Ishikawa (cell line): Measurements from ENCODE around the gene CACNA1C.

Experiments used
- CEBPB ChIP-seq: IDR thresholded peaks from 2 replicates; pipeline ENCODE4 v1.6.1; 2012
- CREB1 ChIP-seq: IDR thresholded peaks from 2 replicates; pipeline ENCODE4 v1.6.1; 2012; ENCODE audit warnings: low read depth
- EGR1 ChIP-seq: IDR thresholded peaks from 2 replicates; pipeline ENCODE4 v1.6.1; 2012
- EP300 ChIP-seq: IDR thresholded peaks from 2 replicates; pipeline ENCODE4 v1.6.1; 2012; ENCODE audit warnings: borderline replicate concordance
- FOXM1 ChIP-seq: IDR thresholded peaks from 2 replicates; pipeline ENCODE4 v1.6.1; 2012; ENCODE audit warnings: low read depth, borderline replicate concordance
- NFIC ChIP-seq: IDR thresholded peaks from 2 replicates; pipeline ENCODE4 v1.6.1; 2012
- RAD21 ChIP-seq: IDR thresholded peaks from 2 replicates; pipeline ENCODE4 v1.6.1; 2012; ENCODE audit warnings: low read depth
- TAF1 ChIP-seq: IDR thresholded peaks from 2 replicates; pipeline ENCODE4 v1.6.1; 2012; ENCODE audit warnings: low read depth, mild to moderate bottlenecking
- TCF12 ChIP-seq: IDR thresholded peaks from 2 replicates; pipeline ENCODE4 v1.6.1; 2012; ENCODE audit warnings: low read depth
- TEAD4 ChIP-seq: IDR thresholded peaks from 2 replicates; pipeline ENCODE4 v1.6.1; 2012
- YY1 ChIP-seq: IDR thresholded peaks from 2 replicates; pipeline ENCODE4 v1.6.1; 2012; ENCODE audit warnings: low read depth
- ZBTB7A ChIP-seq: IDR thresholded peaks from 2 replicates; pipeline ENCODE4 v1.6.1; 2012; ENCODE audit warnings: low read depth
- TF ChIP-seq, protein P1 (sequence below): IDR thresholded peaks from 2 replicates; pipeline ENCODE4 v1.6.1; 2012
- TF ChIP-seq, protein P2 (sequence below): IDR thresholded peaks from 2 replicates; pipeline ENCODE4 v1.6.1; 2012
- TF ChIP-seq, protein P3 (sequence below): IDR thresholded peaks from 2 replicates; pipeline ENCODE4 v1.6.1; 2012; ENCODE audit warnings: low read depth, mild to moderate bottlenecking

CACNA1C gene

DNA sequence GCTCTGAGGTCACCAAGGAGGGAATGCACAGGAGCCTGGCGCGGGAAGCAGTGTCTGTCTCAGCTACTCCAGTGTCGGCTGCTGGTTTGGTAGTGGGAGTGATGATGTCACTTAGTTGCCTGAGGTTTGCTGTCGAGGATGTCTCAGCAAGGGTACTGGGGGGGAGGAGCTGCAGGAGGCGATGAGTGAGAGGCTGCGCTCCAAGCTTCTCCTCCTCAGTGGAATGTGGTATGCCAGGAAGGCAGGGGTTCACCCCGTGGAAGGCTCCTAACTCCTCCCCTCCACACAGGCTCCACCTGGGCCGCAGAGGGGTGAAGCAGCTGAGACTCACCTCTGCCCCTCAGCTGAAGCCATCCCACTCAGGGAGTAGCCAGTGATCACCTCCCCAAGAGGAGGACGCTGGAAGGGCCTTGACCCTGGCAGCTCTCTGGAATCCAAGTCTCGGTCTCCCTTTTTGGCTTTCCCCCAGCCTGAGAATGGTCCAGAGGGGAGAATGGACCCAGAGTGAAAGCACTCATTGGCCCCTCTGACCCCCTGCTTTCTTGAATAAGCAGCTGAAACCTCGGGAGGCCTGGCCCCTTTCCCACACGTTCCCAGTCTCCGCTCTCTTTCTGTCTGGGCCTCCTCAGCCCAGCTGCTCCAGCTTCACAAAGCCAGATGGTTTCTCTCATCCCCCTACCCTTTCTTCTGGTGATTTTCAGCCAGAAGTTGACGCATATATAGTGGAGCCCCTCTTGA, 563.0 kb downstream of the CACNA1C start:
- TF ChIP-seq EGR1: no peak
- TF ChIP-seq TAF1: no peak

DNA sequence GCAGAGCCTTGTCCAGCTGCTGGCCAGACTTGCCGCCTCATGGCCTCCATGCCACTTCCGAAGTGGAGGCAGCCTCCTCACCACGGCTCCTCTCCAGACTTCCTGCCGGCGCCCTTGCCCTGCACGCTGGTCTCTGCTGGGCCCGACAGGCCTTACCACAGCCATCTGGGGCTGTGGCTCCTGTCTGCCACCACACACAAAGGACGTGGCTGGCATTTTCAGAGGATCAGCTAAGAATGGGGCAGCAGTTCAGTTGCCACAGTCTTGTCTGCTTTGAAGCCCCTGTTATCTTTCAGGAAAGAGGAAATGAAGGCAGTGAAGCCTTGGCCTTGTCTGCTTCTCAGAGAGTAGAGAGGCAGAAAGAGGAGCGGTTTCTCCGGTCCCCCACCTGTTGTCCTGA, 564.0 kb downstream of the CACNA1C start:
- TF ChIP-seq TEAD4 (no peak), FOXM1 (no peak), RAD21 (no peak), TCF12 (no peak), ZBTB7A (no peak), YY1 (no peak), EGR1 (no peak), NFIC (no peak), CEBPB (no peak), TAF1 (no peak), EP300 (no peak), CREB1 (no peak)
- TF ChIP-seq, protein P1, sequence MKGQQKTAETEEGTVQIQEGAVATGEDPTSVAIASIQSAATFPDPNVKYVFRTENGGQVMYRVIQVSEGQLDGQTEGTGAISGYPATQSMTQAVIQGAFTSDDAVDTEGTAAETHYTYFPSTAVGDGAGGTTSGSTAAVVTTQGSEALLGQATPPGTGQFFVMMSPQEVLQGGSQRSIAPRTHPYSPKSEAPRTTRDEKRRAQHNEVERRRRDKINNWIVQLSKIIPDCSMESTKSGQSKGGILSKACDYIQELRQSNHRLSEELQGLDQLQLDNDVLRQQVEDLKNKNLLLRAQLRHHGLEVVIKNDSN: no peak
- TF ChIP-seq, protein P2, sequence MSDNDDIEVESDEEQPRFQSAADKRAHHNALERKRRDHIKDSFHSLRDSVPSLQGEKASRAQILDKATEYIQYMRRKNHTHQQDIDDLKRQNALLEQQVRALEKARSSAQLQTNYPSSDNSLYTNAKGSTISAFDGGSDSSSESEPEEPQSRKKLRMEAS: no peak
- TF ChIP-seq, protein P3, sequence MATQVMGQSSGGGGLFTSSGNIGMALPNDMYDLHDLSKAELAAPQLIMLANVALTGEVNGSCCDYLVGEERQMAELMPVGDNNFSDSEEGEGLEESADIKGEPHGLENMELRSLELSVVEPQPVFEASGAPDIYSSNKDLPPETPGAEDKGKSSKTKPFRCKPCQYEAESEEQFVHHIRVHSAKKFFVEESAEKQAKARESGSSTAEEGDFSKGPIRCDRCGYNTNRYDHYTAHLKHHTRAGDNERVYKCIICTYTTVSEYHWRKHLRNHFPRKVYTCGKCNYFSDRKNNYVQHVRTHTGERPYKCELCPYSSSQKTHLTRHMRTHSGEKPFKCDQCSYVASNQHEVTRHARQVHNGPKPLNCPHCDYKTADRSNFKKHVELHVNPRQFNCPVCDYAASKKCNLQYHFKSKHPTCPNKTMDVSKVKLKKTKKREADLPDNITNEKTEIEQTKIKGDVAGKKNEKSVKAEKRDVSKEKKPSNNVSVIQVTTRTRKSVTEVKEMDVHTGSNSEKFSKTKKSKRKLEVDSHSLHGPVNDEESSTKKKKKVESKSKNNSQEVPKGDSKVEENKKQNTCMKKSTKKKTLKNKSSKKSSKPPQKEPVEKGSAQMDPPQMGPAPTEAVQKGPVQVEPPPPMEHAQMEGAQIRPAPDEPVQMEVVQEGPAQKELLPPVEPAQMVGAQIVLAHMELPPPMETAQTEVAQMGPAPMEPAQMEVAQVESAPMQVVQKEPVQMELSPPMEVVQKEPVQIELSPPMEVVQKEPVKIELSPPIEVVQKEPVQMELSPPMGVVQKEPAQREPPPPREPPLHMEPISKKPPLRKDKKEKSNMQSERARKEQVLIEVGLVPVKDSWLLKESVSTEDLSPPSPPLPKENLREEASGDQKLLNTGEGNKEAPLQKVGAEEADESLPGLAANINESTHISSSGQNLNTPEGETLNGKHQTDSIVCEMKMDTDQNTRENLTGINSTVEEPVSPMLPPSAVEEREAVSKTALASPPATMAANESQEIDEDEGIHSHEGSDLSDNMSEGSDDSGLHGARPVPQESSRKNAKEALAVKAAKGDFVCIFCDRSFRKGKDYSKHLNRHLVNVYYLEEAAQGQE: no peak

DNA sequence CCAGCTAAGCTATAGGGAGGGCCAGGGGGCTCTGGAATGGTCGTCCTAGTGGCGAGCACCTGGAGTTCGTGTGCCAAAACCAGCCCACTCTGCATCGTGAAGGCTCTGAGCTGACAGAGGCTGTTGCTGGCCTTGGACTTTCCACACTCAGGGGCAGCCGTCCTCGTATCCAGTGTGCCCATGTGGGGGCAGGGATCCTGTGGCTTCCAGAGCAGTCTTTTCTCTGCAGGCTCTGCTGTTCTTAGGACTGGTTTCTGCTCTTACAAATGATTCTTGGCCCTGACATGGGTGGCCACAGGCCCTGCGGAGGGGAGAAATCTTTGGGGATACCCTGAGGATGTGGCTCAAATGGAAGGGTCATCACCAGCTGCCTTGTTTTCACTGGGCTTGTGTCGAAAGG, 564.6 kb downstream of the CACNA1C start:
- no peak for TF ChIP-seq NFIC
- TF ChIP-seq, protein P1: no peak
- TF ChIP-seq CREB1: no peak
- TF ChIP-seq FOXM1: no peak
- no peak for TF ChIP-seq TAF1

DNA sequence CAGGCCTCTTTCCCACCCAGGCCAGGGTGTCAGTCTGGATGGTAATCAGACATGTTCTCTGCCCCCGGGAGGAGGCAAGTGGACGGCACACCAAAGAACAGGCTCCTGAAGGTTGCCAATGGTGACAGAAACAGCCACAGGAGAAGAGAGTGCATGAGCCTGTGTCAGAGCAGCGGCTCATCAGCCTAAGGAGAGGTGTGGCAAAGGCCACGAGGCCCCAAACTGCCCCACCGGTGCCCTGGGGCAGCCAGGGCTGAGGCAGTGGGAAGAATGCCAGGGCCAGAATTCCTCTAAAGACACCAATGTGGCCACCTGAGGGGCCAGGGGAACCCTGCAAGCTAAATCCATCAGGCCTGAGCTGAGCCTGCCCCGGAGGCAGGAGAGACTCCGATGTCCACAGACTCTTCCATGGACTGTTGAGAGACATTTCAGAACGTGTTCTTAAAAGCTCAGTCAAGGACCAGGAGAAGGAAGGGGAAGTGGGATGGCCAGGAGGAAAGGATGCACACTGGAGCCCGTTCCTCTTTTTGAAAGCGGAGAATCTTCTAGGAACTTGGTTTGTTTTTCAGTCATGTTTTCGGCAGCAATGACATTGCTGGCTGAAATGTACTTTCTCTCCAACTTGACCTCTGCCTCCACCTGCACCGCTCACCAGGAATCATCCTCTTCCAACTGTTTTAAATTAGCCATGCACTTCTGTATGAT, 565.7 kb downstream of the CACNA1C start:
- TF ChIP-seq TCF12 (no peak), YY1 (no peak), RAD21 (no peak), ZBTB7A (no peak), CREB1 (no peak), FOXM1 (no peak), EGR1 (no peak), TAF1 (no peak)
- TF ChIP-seq, protein P3: no peak
- TF ChIP-seq, protein P1: no peak

DNA sequence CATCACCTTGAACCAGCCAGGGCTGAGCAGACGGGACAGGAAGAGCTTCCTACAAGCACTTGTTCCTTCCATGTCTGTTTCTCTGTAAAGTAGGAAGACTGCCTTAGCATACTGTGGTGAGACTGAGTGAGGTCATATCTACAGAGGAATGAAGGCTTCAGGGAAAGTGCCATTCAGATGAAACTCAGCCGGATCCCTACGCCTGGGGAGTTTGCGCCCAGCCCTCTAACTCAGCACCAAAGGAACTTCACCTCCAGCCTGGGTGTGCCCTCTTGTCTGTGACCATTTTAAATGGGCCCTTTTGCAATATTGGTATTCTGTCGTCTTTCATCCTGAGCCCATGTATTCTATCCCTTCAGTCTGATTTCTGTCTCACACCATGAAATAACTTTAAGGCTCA, 566.3 kb downstream of the CACNA1C start:
- no peak for TF ChIP-seq ZBTB7A
- no peak for TF ChIP-seq NFIC
- TF ChIP-seq EGR1: no peak
- TF ChIP-seq FOXM1: no peak
- no peak for TF ChIP-seq TEAD4
- no peak for TF ChIP-seq TCF12
- TF ChIP-seq CREB1: no peak
- no peak for TF ChIP-seq RAD21
- no peak for TF ChIP-seq TAF1
- TF ChIP-seq, protein P2: no peak
- TF ChIP-seq EP300: no peak
- no peak for TF ChIP-seq YY1
- TF ChIP-seq, protein P1: no peak
- no peak for TF ChIP-seq CEBPB
- TF ChIP-seq, protein P3: no peak
